Fibroblast of skin of back (primary cell): ENCODE results near the gene FBN1.

Experiments
- DNase-seq: peaks from one replicate; pipeline ENCODE4 v3.0.0-alpha.2; 2013

FBN1 gene

GRCh38 chr15:48550822-48551525 is 94.5 kb downstream of the FBN1 start:
- DNase-seq, result no peak

GRCh38 chr15:48548455-48548854 is 97.1 kb downstream of the FBN1 start:
- DNase-seq, result no peak

DNA sequence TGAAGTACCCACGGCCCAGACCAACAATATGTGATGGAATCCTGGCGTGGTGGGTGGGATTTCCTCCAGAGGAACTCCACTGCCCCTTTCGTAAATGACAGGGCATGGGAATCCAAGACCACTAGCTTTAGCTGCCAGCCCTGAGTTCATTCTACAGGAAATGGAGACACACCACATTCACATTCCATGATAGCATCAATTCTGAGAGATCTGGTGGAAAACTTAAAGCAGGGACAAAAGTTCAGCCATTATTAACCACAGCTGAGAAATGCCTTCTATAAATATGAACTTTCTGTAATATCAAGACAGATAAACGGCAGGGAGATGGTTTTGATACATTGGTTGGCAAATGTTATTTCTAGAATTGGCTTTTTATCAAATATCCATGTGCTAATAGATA is 98.2 kb downstream of the FBN1 start:
- peak; percentile 82 for DNase-seq

DNA sequence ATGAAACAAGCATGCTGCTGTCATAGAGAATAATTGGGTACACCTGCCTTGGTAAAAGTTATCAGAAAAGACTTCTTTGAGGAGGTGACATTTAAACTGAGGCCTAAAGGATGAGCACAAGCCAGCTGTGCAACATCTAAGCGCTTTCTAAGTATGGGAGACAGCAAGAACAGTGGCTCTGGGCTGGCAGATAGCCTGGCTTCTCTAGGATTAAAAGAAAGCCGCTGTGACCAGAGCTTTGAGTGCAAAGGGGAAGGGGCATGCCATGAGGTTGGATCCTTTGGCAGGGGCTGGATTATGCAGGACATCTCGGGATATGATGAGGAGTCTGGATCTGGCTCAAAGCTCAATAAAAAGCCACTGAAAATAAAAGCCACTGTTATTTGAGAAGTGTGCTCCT is 99.2 kb downstream of the FBN1 start:
- no peak for DNase-seq

DNA sequence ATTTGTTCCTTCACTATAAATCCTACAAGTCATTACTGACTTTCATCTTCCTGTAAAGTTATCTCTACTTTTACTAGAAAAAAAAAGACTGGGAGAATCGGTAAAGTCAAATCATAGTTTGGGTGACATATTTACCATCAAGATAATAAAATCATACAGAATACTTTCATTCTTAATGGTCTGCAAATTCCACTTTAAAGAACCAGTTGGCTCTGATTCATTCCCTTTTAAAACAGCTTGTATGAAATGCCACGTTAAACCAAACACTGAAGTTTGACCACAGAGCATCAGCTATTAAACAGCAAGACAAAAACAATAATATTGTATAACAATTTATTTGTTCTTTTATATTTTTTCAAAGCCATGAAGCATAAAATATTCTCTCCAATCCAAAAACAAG is 100.7 kb downstream of the FBN1 start:
- DNase-seq, result peak; percentile 54

- peak; percentile 75 for DNase-seq
Observed at GRCh38 chr15:48541341-48542278, 103.9 kb downstream of the FBN1 start.

- no peak for DNase-seq
Observed at GRCh38 chr15:48540756-48541155, 104.8 kb downstream of the FBN1 start.

DNA sequence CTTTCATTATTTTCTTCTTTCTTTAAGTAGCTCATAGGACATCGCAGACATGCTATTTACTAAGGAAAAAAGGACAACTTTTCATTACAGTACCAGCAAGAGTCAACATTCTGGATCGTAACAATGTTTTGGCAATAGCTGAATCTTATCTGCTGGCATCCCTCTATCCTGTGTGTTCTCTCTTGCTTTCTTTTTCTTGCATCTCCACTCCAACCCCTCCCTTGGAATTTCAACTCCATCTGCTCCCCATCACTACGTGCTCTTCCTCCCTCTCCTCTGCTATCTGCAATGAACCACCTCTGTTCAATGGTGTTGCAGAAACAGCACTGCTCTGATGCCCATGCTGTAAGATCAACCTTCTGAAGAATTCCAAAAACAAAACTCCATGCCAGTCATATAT is 106.6 kb downstream of the FBN1 start:
- DNase-seq, result no peak

- DNase-seq, result peak; percentile 42
Observed at GRCh38 chr15:48537271-48538113, 108.0 kb downstream of the FBN1 start.

DNA sequence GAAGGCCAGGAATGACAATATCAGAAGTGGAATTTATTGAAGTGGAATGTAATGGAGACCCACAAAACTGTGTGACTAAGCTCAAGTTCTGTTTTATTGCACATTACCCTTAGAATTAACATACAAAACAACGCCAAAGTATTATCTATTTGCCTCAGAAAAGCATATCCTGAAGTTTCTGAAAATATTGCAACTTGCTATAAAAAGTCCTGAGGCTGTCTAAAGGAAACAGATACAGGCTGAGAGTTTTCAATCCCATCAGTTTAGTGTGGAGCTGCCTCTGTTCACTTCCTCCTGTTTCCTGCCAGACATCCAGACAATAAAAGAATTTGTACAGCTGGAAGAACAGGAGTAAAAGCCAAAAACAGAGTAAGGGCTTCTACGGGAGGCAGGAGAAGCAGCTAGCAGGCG is 108.8 kb downstream of the FBN1 start:
- peak; percentile 67 for DNase-seq

GRCh38 chr15:48533982-48534381 is 111.5 kb downstream of the FBN1 start:
- DNase-seq, result no peak

- no peak for DNase-seq
Observed at GRCh38 chr15:48532946-48533345, 112.6 kb downstream of the FBN1 start.

DNA sequence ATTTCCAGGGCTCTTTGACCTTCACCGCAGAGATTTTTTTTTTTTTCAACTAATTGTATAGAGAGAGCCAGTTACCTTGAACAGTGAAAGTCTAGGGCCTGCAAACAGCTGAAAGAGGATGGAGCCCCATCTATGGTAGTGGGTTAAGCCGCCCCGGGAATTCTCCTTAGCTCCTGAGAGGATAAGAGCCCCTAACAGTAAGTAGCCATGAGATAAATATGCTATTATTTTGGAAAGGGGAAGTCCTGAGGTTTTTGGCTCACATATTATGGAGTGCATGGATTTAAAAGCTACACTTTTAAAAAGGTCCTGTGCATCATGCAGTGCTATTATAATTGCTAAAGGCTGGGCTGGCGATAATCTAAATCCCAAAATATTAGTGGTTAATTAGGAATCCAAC is 115.0 kb downstream of the FBN1 start:
- DNase-seq, result no peak

DNA sequence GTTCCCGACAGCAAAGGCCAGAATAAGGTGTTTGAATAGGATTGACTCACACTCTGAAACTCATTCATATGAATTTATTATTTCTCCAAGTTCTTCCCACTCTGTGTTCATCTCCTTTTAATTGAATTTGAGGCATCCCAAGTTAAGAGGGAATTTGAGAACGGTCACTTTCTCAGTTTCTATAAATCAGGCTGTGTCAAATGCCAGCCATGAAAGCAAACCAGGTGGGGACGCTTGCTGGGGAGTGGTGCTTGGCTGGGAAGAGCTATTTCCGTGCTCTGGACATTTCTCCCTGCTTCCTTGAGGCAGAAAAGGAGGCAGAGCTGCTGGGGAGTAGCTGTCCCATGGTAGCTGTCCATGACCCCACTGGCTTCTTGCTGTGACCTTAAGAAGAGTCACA is 116.6 kb downstream of the FBN1 start:
- no peak for DNase-seq

DNA sequence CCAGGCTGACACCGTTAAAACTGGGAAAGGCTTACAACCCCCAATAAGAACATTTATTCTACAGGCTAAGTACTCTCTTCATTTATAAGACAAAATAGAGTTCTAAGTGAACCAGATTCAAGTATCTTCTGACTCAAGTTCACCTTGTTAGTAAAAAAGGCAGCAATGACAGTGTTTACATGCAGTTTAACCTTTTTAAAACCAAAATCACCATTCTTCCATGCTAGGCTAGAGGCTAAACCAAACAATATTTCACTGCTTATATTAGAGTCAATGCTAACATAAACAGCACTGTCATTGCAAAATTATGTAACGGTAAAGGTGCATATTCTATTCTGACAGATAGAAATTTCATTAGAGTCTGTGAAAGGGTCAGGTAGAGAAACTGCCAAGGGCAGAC is 118.0 kb downstream of the FBN1 start:
- DNase-seq, result no peak

DNA sequence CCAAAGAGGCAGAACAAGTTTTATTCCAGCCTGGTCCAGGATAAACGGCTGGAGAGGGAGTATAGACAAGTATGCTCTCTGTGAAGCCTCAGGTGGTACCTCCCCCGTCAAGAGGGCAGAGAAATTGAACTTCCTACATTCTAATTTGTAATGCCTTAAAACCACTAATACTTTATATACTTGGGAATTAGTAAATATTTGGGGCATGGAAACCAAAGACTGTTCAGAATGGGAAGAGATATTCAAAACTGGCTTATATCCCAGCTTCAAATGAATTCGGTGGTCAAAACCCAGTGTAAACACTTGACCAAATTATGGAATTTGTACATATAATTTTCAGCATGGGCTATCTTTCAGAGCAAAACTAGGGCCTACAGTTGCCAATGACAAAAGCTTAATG is 122.6 kb downstream of the FBN1 start:
- no peak for DNase-seq

DNA sequence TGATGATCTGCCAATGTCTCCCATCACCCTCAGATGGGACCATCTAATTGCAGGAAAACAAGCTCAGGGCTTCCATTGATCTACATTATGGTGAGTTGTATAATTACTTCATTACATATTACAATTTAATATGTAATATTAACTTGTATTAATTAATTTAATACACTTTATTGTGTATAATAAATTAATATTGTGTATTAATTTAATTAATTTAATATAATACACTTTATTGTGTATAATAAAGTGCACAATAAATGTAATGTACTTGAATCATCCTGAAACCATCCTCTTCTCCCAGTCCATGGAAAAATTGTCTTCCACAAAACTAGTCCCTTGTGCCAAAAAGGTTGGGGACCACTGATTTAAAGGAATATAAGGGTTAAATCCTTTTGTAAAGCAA is 123.4 kb downstream of the FBN1 start:
- no peak for DNase-seq

GRCh38 chr15:48520376-48521155 is 124.9 kb downstream of the FBN1 start:
- DNase-seq, result no peak

DNA sequence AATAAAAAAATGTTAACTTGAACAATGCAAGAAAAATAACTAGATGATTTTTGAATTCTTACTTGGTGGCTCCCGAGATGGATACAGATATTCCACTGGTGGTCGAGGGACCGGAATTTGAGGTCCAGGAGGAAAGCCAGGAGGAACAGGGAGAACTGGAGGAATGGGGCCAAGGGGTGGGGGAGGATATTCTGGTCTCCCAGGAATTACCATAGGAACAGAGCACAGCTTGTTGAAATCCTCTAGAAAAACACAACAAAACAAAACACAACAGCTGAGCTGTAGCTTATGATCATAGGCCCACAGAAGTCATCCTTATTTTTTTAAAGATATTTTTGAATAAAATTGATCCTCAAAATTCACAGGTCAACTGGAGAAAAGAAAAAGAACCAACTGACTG is 129.4 kb downstream of the FBN1 start:
- DNase-seq, result no peak

DNA sequence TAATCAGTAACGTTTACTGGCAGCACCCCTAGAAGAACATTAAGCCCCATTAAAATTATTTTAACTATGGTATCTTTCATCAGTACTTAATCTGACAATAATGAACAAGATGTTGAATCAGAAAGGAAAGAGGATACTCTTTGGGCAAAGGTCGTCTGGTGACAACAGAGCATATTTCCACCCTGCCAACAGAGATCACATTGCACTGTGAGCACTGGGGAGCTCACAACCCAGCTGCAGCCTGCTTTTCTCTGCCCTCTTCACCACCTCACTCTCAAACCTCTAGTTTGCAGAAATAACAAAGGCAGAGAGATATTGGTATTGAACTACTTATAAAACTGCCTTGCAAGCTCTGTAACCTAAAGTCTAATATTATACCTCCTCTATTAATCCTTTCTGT is 130.0 kb downstream of the FBN1 start:
- no peak for DNase-seq

GRCh38 chr15:48514103-48514816 is 131.2 kb downstream of the FBN1 start:
- DNase-seq, result no peak

DNA sequence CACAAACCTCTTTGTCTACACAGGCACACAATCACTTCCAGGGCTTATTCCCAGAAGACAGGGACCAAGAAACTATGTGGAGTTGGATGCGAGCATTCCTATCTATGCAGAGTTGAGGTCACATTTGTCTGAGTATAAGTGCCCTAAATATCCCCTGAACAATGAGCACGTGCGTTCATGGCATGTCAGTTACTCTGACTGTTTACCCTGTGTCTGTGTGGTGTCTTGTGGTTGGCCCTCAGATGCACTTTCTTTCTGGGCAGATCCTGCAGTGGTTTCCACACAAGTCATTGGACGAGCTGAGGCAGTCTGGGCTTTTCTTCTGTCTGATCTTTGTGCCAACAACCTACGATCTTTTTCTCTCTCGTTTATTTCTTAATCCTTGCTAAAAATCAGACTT is 134.5 kb downstream of the FBN1 start:
- DNase-seq, result peak; percentile 21
